Muscle layer of colon (tissue), 2 donors: ENCODE measurements around the gene ROBO4.
A peak's percentile ranks its signal among the peaks of the same experiment; 100 is the strongest.

ENCODE experiments used
- H3K27ac ChIP-seq: one replicate; pipeline ENCODE4 v1.7.0; 2013; ENCODE audit warnings: low read depth, mild to moderate bottlenecking, low read length, moderate library complexity
- H3K27me3 ChIP-seq, 2 donors: one replicate each; pipeline ENCODE4 v1.7.0; 2013; ENCODE audit warnings: low read length in 2 of 2, mild to moderate bottlenecking in 2 of 2; ENCODE audit not compliant: insufficient read depth in 2 of 2, control insufficient read depth in 1 of 2
- H3K36me3 ChIP-seq: one replicate; pipeline ENCODE4 v1.7.0; 2013; ENCODE audit warnings: mild to moderate bottlenecking, low read length; ENCODE audit not compliant: insufficient read depth
- H3K4me1 ChIP-seq: one replicate; pipeline ENCODE4 v1.7.0; 2013; ENCODE audit warnings: mild to moderate bottlenecking, low read length; ENCODE audit not compliant: insufficient read depth
- H3K4me3 ChIP-seq, 2 donors: one replicate each; pipeline ENCODE4 v1.7.0; 2013; ENCODE audit warnings: low read length in 2 of 2, low read depth in 1 of 2, mild to moderate bottlenecking in 1 of 2, moderate library complexity in 1 of 2
- H3K9ac ChIP-seq: one replicate; pipeline ENCODE4 v1.7.0; 2013; ENCODE audit warnings: low read length
- H3K9me3 ChIP-seq: one replicate; pipeline ENCODE4 v1.7.0; 2013; ENCODE audit warnings: mild to moderate bottlenecking, low read length
- donor health status: abdominal sarcoma.
- donor health status: Adenocarcinoma of cecum.

The ROBO4 gene

DNA sequence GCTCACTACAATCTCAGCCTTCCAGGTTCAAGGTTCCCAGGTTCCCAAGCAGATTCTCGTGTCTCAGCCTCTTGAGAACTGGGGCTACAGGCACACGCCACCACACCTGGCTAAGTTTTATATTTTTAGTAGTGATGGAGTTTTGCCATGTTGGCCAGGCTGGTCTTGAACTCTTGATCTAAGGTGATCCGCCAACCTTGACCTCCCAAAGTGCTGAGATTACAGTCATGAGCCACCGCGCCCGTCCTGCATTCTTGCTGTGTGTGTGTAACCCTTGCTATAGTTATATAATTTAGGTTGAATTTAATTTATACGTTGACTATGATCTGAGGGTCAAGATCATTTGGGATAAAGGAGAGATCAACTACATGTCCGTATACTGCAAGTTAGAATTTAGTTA lies 61.7 kb downstream of the ROBO4 start:
- H3K9ac ChIP-seq = no peak overlapping the region
- no peaks in the 10 kb centered on the region for H3K9me3 ChIP-seq
- peaks cover 26 to 34% of the 10 kb centered on the region in 2 donors for H3K27me3 ChIP-seq
- H3K4me1 ChIP-seq = no peaks in the 10 kb centered on the region
- H3K27ac ChIP-seq = no peak overlapping the region
- peak overlapping the region in 1 of 2 donors; percentile 49 for H3K4me3 ChIP-seq
- no peaks in the 10 kb centered on the region for H3K36me3 ChIP-seq

- H3K27ac ChIP-seq = no peak overlapping the region
- H3K36me3 ChIP-seq = no peaks in the 10 kb centered on the region
- H3K4me3 ChIP-seq = no peak overlapping the region
- H3K9ac ChIP-seq = no peak overlapping the region
- H3K9me3 ChIP-seq = no peaks in the 10 kb centered on the region
- peaks cover 14 to 21% of the 10 kb centered on the region in 2 donors for H3K27me3 ChIP-seq
- no peaks in the 10 kb centered on the region for H3K4me1 ChIP-seq
Measured at GRCh38 chr11:124834526-124835180, 63.0 kb downstream of the ROBO4 start.
